A673 (cell line): ENCODE results near the gene CCT8. TPM values are rescaled to one million over a fixed set of nuclear protein-coding genes. Genes with fewer than 3 reads are reported as not detected.

Experiments used
- BruUV-seq: library from RNA; stranded (reverse); fragments of 400-500 nt; replicated peaks from 2 replicates; lab custom pipeline; 2021; lab: Mats Ljungman, UMichigan
- CTCF ChIA-PET: fragments of 300-600 bp; sonication (Branson Sonifier 250); formaldehyde crosslinking; loops from one replicate; lab custom pipeline; 2022; ENCODE audit warnings: antibody characterized with exemption; lab: Charles Lee
- POLR2A ChIA-PET: fragments of 300-600 bp; sonication (Branson Sonifier 250); formaldehyde crosslinking; loops from one replicate; lab custom pipeline; 2022; ENCODE audit warnings: antibody characterized with exemption; ENCODE audit not compliant: low non-redundant PET; lab: Charles Lee
- DNase-seq: peaks from one replicate; pipeline ENCODE4 v3.0.0-alpha.2; 2015; ENCODE audit warnings: low spot score
- H3K27ac ChIP-seq: fragments of 200-600 bp; sonication (generic); 2 replicates; pipeline ENCODE4 v1.5.1; 2016; ENCODE audit warnings: mixed run types, low read depth, mild to moderate bottlenecking, mixed read lengths, antibody characterized with exemption, low read length; ENCODE audit not compliant: poor library complexity, severe bottlenecking
- H3K27me3 ChIP-seq: fragments of 200-600 bp; sonication (generic); replicated peaks from 2 replicates; pipeline ENCODE4 v1.6.1; 2017; ENCODE audit warnings: mixed run types, low read depth, mild to moderate bottlenecking, mixed read lengths, antibody characterized with exemption, low read length; ENCODE audit not compliant: insufficient read depth, poor library complexity
- H3K36me3 ChIP-seq: fragments of 200-600 bp; sonication (generic); 2 replicates; pipeline ENCODE4 v1.6.1; 2016; ENCODE audit warnings: mixed run types, mild to moderate bottlenecking, mixed read lengths, antibody characterized with exemption, low read length; ENCODE audit not compliant: insufficient read depth, poor library complexity, severe bottlenecking
- H3K4me1 ChIP-seq: fragments of 200-600 bp; sonication (generic); 2 replicates; pipeline ENCODE4 v1.6.1; 2017; ENCODE audit warnings: mixed run types, mild to moderate bottlenecking, mixed read lengths, antibody characterized with exemption, low read length; ENCODE audit not compliant: insufficient read depth, poor library complexity, severe bottlenecking
- H3K4me3 ChIP-seq: fragments of 200-600 bp; sonication (generic); 2 replicates; pipeline ENCODE4 v1.5.1; 2016; ENCODE audit warnings: low read depth, mixed run types, mild to moderate bottlenecking, mixed read lengths, low read length; ENCODE audit not compliant: poor library complexity, severe bottlenecking
- H3K9me3 ChIP-seq: fragments of 200-600 bp; sonication (generic); 2 replicates; pipeline ENCODE4 v1.6.1; 2016; ENCODE audit warnings: mixed run types, low read depth, mild to moderate bottlenecking, mixed read lengths, antibody characterized with exemption, low read length; ENCODE audit not compliant: poor library complexity, severe bottlenecking
- CTCF ChIP-seq: fragments of 300-800, 200-600 bp; sonication (generic); conservative IDR thresholded peaks from 2 replicates; pipeline ENCODE4 v1.5.1; 2017; ENCODE audit warnings: low read depth, mild to moderate bottlenecking, antibody characterized with exemption, low read length, moderate library complexity, mixed read lengths
- EZH2 ChIP-seq: fragments of 200-600 bp; sonication (generic); IDR thresholded peaks from 2 replicates; pipeline ENCODE4 v1.6.1; 2017; ENCODE audit warnings: borderline replicate concordance, low read depth, mild to moderate bottlenecking, mixed read lengths, antibody characterized with exemption, low read length; ENCODE audit not compliant: poor library complexity, severe bottlenecking
- intact Hi-C: fragments of 100-400 bp; cut with micrococcal nuclease; formaldehyde crosslinking; loops from one replicate; pipeline ENCODE4 v1.10.0; 2022; ENCODE audit not compliant: unreplicated experiment
- total RNA-seq: library from RNA; stranded (reverse); gene quantifications from 2 replicates; pipeline ENCODE4 v1.2.3, GENCODE V29; 2021

The CCT8 gene
- total RNA-seq, 1 experiment from 2014 or later, result 415 TPM

GRCh38 chr21:29033871-29034270 is 39.6 kb downstream of the CCT8 start:
- CTCF ChIA-PET, result no interaction called here
- BruUV-seq, result no TSS peak
- no peak overlapping the region for H3K27ac ChIP-seq
- no peaks in the 10 kb centered on the region for H3K9me3 ChIP-seq
- intact Hi-C loops, result no loop called here
- no peaks in the 10 kb centered on the region for H3K27me3 ChIP-seq
- no peaks in the 10 kb centered on the region for H3K4me1 ChIP-seq
- POLR2A ChIA-PET, result no interaction called here
- no peak for DNase-seq
- peaks cover 67% of the 10 kb centered on the region for H3K36me3 ChIP-seq
- TF ChIP-seq CTCF, result no peak
- no peak for TF ChIP-seq EZH2
- H3K4me3 ChIP-seq, result no peak overlapping the region

GRCh38 chr21:29033301-29033700 is 40.1 kb downstream of the CCT8 start:
- no peak for TF ChIP-seq CTCF
- TF ChIP-seq EZH2, result no peak
- POLR2A ChIA-PET, result no interaction called here
- H3K9me3 ChIP-seq, result no peaks in the 10 kb centered on the region
- no peak overlapping the region for H3K4me3 ChIP-seq
- peaks cover 62% of the 10 kb centered on the region for H3K36me3 ChIP-seq
- no peaks in the 10 kb centered on the region for H3K27me3 ChIP-seq
- intact Hi-C loops, result no loop called here
- no TSS peak for BruUV-seq
- no peaks in the 10 kb centered on the region for H3K4me1 ChIP-seq
- DNase-seq, result no peak
- CTCF ChIA-PET, result no interaction called here
- H3K27ac ChIP-seq, result no peak overlapping the region

- intact Hi-C loops, result no loop called here
- Histone ChIP-seq H3K36me3 (peaks cover 39% of the 10 kb centered on the region), H3K4me3 (no peak overlapping the region), H3K9me3 (no peaks in the 10 kb centered on the region), H3K4me1 (peaks cover under 1% of the 10 kb centered on the region), H3K27me3 (no peaks in the 10 kb centered on the region), H3K27ac (no peak overlapping the region)
- CTCF ChIA-PET, result no interaction called here
- no peak for DNase-seq
- POLR2A ChIA-PET, result no interaction called here
- no peak for TF ChIP-seq CTCF
- TF ChIP-seq EZH2, result no peak
- BruUV-seq, result no TSS peak
Observed at GRCh38 chr21:29030909-29031308, 42.5 kb downstream of the CCT8 start.
